ENCODE results near the gene PPP1R3F.
"Not testable (repeated sequence)": the region's sequence is repeated elsewhere in the genome, so short reads cannot be mapped to it uniquely, and the experiment has no call there.

PPP1R3F gene

DNA sequence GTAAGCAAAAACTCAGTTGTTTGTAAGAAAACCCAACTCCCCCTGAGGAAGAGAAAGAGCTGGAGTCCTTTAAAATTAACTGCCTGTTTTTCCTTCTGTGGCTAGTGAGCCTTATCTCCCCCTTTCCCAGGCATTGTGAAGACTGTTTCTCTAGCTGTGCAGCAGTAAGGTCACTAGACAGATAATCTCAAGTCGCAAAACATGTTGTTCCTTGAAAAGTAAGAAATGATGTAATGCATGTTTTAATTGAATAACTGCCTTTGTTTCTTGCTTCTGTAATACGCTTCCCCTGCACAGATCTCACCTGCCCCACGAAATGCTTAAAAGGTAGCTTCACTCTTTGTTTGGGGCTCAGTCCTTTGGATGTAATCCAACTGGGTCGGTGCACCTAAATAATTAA is 46.5 kb downstream of the PPP1R3F start:
- no peak for DNase-seq (ENCODE audit: low spot score)

GRCh38 chrX:49321737-49322136 is 52.1 kb downstream of the PPP1R3F start, which contains the start of gene GAGE12J:
Gene GAGE12J, plus strand, starts transcription at chrX:49322037. Its CDS starts 1,157 bp downstream, at chrX:49323194.
- DNase-seq (ENCODE audit: low spot score), result not testable (repeated sequence)

- DNase-seq (ENCODE audit: low spot score), result not testable (repeated sequence)
These were observed 52.7 kb downstream of the PPP1R3F start for GRCh38 chrX:49322266-49322665.

DNA sequence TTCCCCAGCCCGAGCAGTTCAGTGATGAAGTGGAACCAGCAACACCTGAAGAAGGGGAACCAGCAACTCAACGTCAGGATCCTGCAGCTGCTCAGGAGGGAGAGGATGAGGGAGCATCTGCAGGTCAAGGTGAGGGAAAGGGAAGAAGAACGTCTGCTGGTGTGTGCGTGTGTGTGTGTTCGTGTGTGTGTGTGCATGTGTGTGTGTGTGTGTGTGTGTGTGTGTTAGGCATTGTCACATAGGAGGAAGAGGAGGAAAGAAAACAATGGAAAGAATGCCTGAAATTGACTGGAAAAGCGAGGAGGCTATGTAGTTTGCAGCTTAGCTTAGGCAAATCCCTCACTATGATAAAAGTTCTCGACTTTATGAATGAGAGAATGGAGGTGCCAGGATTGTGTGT is 54.1 kb downstream of the PPP1R3F start:
- DNase-seq (ENCODE audit: low spot score), result not testable (repeated sequence)

DNA sequence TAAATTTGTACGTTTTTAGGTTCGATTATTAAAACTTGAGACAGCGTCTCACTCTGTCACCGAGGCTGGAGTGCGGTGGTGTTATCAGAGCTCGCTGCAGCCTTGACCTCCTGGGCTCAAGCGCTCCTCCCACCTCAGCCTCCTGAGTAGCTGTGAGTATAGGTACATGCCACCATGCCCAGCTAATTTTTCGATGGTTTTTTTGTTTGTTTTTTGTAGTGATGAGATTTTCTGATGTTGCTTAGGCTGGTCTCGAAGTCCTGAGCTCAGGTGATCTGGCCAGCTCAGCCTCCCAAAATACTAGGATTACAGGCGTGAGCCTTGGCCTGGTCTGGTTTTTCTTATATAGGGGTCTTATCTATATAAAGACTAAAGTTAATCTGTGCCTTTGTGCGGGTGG is 60.8 kb downstream of the PPP1R3F start:
- DNase-seq (ENCODE audit: low spot score), result not testable (repeated sequence)

DNA sequence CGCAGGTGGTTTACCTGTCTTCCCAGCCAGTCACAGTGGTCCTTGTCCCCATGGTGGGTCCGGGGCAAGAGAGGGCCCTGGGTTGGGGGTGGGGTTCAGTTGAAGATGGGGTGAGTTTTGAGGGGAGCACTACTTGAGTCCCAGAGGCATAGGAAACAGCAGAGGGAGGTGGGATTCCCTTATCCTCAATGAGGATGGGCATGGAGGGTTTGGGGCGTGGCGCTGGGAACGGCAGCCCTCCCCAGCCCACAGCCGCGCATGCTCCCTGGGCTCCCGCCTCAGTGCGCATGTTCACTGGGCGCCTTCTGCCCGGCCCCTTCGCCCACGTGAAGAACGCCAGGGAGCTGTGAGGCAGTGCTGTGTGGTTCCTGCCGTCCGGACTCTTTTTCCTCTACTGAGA is 61.7 kb downstream of the PPP1R3F start, which contains the start of gene GAGE13:
GAGE13 (plus strand) TSS at position 301 of the 400 bp plus-strand sequence. CDS start 1,156 bp downstream, outside the sequence.
- not testable (repeated sequence) for DNase-seq (ENCODE audit: low spot score)

GRCh38 chrX:49331841-49332240 is 62.2 kb downstream of the PPP1R3F start:
- DNase-seq (ENCODE audit: low spot score), result not testable (repeated sequence)

All from Ammon's horn (tissue), 1 donor.